Transverse colon (tissue), 4 donors: ENCODE data around the gene TAMALIN.

Experiments
- CTCF ChIP-seq, 5 experiments: fragments of 200-600 bp in 3 of 5; fragments of 450-650 bp in 2 of 5; sonication (generic) in 3 of 5; IDR thresholded peaks; 1 replicate in 2 of 5; 2 replicates in 3 of 5; pipeline ENCODE4 v1.5.1; 2016 to 2017; ENCODE audit warnings: antibody characterized with exemption in 5 of 5, inconsistent platforms in 3 of 5, mild to moderate bottlenecking in 2 of 5, moderate library complexity in 1 of 5
- EP300 ChIP-seq: sonication (generic); formaldehyde crosslinking; IDR thresholded peaks from one replicate; pipeline ENCODE4 v1.6.1; 2017; ENCODE audit warnings: antibody characterized with exemption, low read depth
- POLR2A ChIP-seq: fragments of 450-650 bp; IDR thresholded peaks from one replicate; pipeline ENCODE4 v1.6.1; 2016; ENCODE audit warnings: antibody characterized with exemption, mild to moderate bottlenecking, moderate library complexity
- POLR2AphosphoS5 ChIP-seq, 3 donors: sonication (generic); formaldehyde crosslinking; IDR thresholded peaks; one replicate each; pipeline ENCODE4 v1.6.1; 2016; ENCODE audit warnings: antibody characterized with exemption in 3 of 3

- TF ChIP-seq POLR2A: no peak
- TF ChIP-seq CTCF (IDR thresholded peaks at IDR 0.05): no peak
- no peak for TF ChIP-seq POLR2AphosphoS5 (IDR thresholded peaks at IDR 0.05)
- no peak for TF ChIP-seq EP300
Measured at GRCh38 chr12:52013626-52014310, 7.0 kb downstream of the TAMALIN start.
